HG03097 (cell line): ENCODE data around the gene KRTAP13-1.

Experiments
- ATAC-seq: cut with Tn5 transposase; IDR thresholded peaks from one replicate; pipeline ENCODE4 v1.9.1; 2021; ENCODE audit not compliant: unreplicated experiment, low FRiP score

Gene KRTAP13-1

GRCh38 chr21:30395731-30396130 is at the start of gene KRTAP13-1:
Gene KRTAP13-1, plus strand, starts transcription at chr21:30396031. Its CDS starts 56 bp downstream, at chr21:30396087.
- no peak for ATAC-seq

- ATAC-seq, result no peak
Observed at GRCh38 chr21:30348506-30348905, 47.3 kb upstream of the KRTAP13-1 start, which contains the start of gene KRTAP23-1. Gene KRTAP23-1, minus strand, starts transcription at chr21:30348606. Its CDS starts 0 bp downstream, at chr21:30348606.

DNA sequence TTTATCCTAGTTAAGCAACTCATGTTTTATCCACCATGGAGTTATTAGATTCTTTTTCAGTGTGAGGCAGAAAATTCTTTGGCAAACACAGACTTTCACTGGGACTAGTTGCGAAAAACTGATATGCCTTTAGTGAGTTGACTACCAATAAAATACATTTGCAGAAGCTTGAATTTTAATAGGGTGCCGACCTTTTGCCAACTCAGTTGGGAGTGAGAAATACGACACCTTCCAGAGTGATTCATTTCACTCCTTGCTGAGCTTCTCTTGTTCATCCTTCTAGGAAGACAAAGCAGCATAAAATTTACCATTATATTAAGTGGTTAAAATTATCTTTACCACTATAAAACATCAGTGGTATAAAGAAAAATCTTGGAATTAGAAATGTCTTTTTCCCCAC is 46.3 kb upstream of the KRTAP13-1 start:
- ATAC-seq, result no peak

- no peak for ATAC-seq
Observed at GRCh38 chr21:30351534-30351933, 44.3 kb upstream of the KRTAP13-1 start.

- no peak for ATAC-seq
Observed at GRCh38 chr21:30354308-30355005, 41.4 kb upstream of the KRTAP13-1 start.

DNA sequence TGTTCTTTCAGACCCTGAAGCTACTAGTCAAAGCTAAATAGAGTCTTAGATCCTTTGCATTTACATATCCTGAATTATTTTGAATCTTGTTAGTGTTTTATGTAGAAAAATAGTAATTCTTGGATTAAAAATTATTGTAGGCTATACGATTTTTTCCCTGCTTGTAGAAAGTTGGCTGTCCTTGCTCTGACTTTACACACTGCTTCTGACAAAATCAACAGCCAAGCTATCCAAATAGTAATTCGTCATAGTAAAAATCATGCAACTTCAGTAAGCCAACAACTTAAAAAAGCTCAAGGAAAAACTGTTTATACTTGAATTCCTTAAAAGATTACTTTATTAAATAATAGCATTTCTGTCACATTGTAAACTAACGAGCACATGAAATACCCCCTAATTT is 39.9 kb upstream of the KRTAP13-1 start:
- ATAC-seq, result no peak

- no peak for ATAC-seq
Observed at GRCh38 chr21:30372139-30372770, 23.6 kb upstream of the KRTAP13-1 start, which contains the start of gene KRTAP13-2. Gene KRTAP13-2, minus strand, starts transcription at chr21:30372271. Its CDS starts 58 bp downstream, at chr21:30372213.

DNA sequence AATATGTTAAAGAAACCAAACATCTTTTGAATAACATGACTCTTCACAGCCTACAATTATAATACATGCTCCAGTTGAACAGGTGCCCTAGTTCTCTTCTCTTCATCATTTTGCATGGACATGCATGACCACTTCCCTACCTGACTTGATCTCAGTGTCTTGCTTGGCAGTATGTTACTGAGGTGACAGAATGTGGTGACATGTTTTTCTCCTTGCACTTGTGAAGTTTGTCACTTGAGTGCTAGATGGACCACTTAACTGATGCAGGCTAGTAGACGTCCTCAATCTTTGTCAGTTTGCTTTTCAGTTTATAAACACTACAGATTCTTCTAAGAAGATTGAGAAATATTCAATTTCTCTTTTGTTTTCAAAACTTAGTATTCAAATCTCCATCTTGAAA is 13.6 kb upstream of the KRTAP13-1 start:
- no peak for ATAC-seq

GRCh38 chr21:30391492-30392025 is 4.3 kb upstream of the KRTAP13-1 start:
- ATAC-seq, result no peak

DNA sequence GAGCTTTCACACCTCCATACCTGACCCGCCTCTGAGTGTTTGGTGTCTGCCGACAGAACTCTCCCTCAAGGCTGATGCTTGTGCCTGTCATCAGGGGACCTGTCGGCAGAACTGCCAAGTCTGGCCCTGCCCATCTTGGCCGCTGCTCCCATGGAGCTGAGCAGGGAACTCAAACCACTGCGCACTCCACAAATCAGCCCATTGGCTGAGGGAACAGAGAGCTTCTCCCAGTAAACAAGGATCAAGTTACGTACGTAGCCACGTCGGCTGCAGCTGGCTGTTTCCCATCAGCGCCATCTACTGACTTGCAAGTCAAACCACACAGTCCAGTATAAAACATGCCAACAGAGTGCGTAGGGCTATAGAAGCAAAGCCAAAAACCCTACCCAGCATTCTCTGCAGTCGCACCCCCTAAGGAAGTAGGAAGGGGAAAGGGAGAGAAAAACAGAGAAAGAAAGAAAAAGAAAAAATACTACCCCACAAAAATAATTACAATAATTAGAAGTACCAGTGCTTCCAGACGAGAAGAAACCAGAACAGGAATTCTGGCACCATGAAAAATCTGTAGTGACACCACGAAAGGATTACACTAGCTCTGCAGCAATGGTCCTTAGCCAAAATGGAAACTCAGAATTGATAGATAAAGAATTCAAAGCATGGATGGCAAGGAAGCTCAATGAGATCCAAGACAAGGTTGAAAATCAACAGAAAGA is 13.1 kb downstream of the KRTAP13-1 start:
- ATAC-seq, result no peak

GRCh38 chr21:30415993-30416392 is 20.2 kb downstream of the KRTAP13-1 start:
- no peak for ATAC-seq

DNA sequence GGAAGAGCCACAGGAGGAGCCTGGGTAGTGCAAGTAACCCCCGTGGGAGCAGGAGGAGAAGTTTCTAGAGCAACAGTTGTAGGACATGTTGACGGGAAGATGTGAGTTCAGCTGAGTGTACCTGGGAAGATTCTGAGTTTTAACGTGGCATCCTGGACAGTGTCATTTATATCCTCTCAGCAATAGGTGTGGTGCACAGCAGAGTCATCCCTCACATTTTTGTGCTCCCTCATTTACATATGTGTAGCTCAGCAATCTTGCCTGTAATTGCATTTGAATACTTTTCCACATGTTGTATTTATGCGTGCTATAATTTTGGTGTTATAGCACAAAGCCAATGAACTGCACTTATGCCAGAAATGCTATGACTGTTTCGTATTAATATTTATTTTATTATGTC is 30.0 kb downstream of the KRTAP13-1 start, which contains the start of gene KRTAP13-3:
Gene KRTAP13-3 (minus strand): TSS at position 101 of the 400 bp plus-strand sequence. CDS start 14 bp downstream, at position 87.
- no peak for ATAC-seq

GRCh38 chr21:30426731-30427130 is 30.9 kb downstream of the KRTAP13-1 start:
- ATAC-seq, result no peak

GRCh38 chr21:30430170-30430655 is 34.4 kb downstream of the KRTAP13-1 start, which contains the start of gene KRTAP13-4:
Gene KRTAP13-4, plus strand, starts transcription at chr21:30430220. Its CDS starts 56 bp downstream, at chr21:30430276.
- ATAC-seq, result no peak

DNA sequence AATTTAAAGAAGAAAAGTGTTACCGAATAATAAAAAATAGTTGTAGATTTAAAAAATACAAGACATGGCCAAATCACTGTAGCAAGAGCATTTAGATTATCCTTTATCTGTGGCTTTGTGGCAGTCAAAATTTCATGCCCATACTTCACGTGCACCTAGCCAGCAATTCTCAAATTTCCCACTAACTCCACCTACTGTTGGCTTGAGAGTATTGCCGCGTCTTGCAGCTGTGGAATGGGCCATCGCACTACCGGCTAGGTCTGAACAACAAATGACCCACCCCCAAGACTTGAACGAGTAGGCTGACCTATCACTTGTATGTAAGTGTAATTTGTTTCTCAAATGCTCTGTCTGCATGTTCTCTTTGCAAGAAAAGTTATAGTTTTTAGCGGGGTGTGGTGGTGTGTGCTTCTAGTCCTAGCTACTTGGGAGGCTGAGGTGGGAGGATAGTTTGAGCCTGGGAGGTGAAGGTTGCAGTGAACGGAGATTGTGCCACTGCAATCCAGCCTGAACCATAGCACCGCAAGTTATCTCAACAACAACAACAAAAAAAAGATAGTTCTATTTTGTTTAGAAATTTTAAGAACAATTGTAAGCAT is 38.3 kb downstream of the KRTAP13-1 start:
- ATAC-seq, result no peak

DNA sequence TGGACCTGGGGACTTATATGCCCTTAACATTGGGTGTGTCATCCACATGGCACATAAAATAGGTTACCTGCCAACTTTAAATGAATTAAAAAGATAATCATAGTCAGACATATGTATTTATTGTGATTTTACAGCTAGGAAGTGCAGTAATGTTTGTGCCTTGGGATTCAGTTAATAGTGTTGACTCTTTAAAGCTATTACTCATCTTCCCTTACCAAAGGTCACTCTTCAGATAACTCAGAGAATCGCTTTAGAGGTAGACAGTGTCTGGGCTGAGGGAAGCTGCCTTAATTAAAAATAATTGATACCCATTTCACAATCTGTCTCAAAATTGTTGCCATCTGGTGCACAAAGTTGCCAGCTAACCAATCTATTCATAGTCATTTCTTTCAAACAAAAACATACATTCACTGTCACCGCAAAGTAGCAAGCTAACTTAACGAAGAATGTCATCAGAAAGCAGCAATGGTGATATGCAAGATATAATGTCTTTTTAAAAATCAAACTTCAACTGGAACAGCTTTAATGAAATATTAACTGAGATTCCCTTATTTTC is 41.3 kb downstream of the KRTAP13-1 start:
- ATAC-seq, result no peak

DNA sequence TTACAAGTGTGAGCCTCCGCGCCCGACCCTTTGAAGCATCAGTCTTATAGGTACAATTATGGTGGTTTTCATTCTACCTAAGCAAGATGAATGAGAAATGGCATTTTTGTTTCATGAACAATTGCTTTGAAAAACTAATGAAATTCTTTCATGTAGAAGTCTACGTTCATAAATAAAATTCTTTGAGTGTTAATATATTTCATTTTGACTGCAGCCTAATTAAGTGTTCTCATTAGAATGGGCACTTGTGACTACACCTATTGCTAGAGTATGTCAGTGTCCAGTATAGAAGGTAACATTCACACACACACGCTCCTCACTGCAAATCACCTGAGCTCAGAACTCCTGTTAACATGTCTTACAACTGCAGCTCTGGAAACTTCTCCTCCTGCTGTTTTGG is 44.1 kb downstream of the KRTAP13-1 start, which contains the start of gene KRTAP15-1:
Gene KRTAP15-1 (plus strand): TSS at position 301 of the 400 bp plus-strand sequence. CDS start 53 bp downstream, at position 354.
- no peak for ATAC-seq

- ATAC-seq, result no peak
Observed at GRCh38 chr21:30443226-30443625, 47.4 kb downstream of the KRTAP13-1 start.

DNA sequence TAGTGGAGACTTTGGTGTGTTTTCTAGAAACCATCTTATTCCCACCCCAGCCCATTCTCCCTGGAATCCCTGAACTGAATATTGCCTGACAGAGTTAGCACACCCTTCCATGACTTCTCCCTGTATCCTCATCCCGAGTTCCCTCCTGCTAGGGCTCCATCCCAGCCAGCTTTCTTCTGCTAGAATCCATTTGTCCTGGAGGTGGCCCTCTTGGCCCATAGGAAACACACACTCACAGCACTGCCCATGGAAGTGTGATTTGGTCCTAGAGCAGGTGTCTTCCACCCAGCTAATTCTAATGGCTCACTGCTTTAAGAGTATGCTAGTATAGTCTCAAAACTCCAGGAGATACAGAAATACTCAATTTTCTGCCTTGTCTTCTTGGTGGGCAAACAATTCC is 48.4 kb downstream of the KRTAP13-1 start:
- no peak for ATAC-seq
